Measurements from ENCODE around the gene ABHD2.

GRCh38 chr15:89075846-89076245, 12.4 kb upstream of the ABHD2 start:
- no peak for TF ChIP-seq CTCF (IDR thresholded peaks at IDR 0.05; ENCODE audit: borderline replicate concordance, extremely low read depth, low read length, poor library complexity, severe bottlenecking)
- TF ChIP-seq EZH2 (IDR thresholded peaks at IDR 0.05; ENCODE audit: borderline replicate concordance, low read depth, low read length, severe bottlenecking), result no peak

All from DND-41 (cell line).